Activated effector memory CD4-positive, alpha-beta T cell treated with anti-CD3 and anti-CD28 coated beads, Interleukin-2, amount 50 U/mL, for 16 hours (primary cell): ENCODE results near the gene GRK1.
"Not testable (repeated sequence)": the region's sequence is repeated elsewhere in the genome, so short reads cannot be mapped to it uniquely, and the experiment has no call there.

Experiments used
- DNase-seq: peaks from one replicate; pipeline ENCODE4 v3.0.0-alpha.2; 2020

The GRK1 gene

DNA sequence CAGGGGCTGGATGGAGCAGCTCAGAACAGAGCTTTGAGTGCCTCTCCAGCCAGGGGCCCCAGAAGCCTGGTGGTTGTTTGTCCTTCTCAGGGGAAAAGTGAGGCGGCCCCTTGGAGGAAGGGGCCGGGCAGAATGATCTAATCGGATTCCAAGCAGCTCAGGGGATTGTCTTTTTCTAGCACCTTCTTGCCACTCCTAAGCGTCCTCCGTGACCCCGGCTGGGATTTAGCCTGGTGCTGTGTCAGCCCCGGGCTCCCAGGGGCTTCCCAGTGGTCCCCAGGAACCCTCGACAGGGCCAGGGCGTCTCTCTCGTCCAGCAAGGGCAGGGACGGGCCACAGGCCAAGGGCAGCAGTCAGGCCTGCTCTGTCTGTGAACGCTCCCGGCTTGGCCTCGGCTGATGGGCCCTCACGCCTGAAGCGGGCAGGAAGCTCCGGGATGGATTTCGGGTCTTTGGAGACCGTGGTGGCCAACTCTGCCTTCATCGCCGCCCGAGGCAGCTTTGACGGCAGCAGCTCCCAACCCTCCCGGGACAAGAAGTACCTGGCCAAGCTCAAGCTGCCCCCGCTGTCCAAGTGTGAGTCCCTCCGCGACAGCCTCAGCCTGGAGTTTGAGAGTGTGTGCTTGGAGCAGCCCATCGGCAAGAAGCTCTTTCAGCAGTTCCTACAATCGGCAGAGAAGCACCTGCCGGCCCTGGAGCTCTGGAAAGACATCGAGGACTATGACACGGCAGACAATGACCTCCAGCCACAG, at the start of gene GRK1:
TSS of gene GRK1 (plus strand) at position 269 of the 751 bp plus-strand sequence. CDS start at position 437, 168 bp downstream.
- DNase-seq, result peak; percentile 59

DNA sequence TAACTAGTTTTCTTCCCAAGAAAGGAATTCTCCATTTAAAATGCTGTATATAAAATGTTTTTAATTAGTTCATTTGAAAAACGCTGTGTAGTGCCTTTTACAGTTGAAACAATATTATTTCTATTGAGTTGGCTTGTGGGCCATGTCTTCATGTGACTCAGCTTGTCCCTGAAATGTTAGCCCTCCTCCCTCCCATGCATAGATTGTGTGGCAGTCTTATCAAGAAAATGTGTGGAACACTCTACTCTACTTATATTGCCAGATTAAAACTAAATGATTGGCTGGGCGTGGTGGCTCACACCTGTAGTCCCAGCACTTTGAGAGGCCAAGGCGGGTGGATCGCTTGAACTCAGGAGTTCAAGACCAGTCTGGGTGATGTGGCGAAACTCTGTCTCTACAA, 49.1 kb upstream of the GRK1 start:
- no peak for DNase-seq

- no peak for DNase-seq
Observed at GRCh38 chr13:113618455-113618854, 48.6 kb upstream of the GRK1 start.

- DNase-seq, result no peak
Observed at GRCh38 chr13:113620036-113620796, 46.8 kb upstream of the GRK1 start.

GRCh38 chr13:113621046-113621445, 46.0 kb upstream of the GRK1 start:
- DNase-seq, result no peak

- DNase-seq, result not testable (repeated sequence)
Observed at GRCh38 chr13:113621498-113621897, 45.5 kb upstream of the GRK1 start.

GRCh38 chr13:113621986-113622550, 45.0 kb upstream of the GRK1 start:
- not testable (repeated sequence) for DNase-seq

DNA sequence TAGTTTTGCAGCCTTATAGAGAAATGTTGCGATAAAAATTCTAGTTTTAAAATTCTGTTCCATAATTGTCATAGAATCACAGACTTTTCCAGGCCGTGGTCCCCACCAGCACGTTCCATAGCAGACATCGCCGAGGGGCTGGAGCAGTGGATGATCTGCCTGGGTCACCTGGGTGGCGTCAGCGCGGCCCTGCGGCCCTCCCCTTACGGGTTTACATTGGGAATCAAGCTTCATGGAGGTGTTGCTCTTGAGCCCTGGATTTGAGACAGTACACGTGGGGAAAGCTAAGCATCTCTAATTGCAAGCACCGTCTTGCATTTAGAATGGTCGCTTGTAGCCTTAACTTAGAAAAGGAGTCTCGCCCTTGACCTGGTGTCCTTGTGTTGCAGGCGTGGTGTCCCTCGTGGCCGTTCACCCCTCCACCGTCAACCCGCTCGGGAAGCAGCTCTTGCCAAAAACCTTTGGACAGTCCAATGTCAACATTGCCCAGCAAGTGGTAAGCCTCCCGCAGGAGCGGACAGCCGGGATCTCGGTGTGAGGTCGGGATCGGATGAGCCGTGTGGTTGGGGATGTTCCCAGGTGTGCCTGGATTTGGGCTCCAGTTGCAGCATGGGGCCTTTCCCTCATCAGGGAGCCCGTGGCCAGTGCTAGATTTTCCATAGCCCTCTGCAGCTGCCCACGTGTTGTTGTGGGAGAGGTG, 44.1 kb upstream of the GRK1 start:
- DNase-seq, result no peak

- DNase-seq, result no peak
Observed at GRCh38 chr13:113623491-113624234, 43.4 kb upstream of the GRK1 start.

- DNase-seq, result no peak
Observed at GRCh38 chr13:113624235-113624587, 42.8 kb upstream of the GRK1 start.

DNA sequence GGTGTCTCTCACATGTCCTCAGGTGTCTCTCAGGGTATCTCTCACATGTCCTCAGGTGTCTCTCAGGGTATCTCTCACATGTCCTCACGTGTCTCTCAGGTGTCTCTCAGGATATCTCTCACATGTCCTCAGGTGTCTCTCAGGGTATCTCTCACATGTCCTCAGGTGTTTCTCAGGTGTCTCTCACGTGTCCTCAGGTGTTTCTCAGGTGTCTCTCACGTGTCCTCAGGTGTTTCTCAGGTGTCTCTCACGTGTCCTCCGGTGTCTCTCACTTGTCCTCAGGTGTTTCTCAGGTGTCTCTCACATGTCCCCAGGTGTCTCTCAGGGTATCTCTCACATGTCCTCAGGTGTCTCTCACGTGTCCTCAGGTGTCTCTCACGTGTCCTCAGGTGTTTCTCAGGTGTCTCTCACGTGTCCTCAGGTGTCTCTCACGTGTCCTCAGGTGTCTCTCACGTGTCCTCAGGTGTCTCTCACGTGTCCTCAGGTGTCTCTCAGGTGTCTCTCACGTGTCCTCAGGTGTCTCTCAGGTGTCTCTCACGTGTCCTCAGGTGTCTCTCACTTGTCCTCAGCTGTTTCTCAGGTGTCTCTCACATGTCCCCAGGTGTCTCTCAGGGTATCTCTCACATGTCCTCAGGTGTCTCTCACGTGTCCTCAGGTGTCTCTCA, 42.2 kb upstream of the GRK1 start:
- DNase-seq, result not testable (repeated sequence)

DNA sequence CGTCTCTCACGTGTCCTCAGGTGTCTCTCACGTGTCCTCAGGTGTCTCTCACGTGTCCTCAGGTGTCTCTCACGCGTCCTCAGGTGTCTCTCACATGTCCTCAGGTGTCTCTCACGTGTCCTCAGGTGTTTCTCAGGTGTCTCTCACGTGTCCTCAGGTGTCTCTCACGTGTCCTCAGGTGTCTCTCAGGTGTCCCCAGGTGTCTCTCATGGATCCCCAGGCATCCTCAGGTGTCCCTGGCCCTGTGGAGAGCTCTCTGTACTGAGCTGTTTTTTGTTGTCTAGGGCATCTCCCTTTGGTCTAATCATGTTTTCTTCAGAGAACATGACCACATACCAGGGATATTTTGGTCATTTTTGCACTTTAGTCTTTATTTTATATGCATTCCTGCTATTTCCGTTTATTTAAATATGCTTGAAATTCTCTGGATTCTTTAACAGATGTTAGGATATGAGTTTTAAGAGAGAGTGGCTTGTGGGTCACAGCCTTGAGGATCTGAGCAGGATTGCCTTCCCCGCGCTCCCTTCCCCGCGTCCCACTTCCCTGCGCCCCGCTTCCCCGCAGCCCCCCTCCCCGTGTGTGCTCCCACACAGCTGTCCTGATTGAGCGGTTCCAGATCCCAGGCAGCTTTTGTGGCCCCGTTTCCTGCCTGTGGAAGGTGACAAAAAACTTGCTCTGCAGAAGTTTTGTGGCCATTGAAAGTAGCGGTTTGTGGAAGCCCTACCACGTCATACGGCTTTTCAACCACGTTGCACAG, 40.9 kb upstream of the GRK1 start:
- DNase-seq, result no peak

- DNase-seq, result no peak
Observed at GRCh38 chr13:113627136-113627535, 39.9 kb upstream of the GRK1 start.

GRCh38 chr13:113628291-113629270, 38.4 kb upstream of the GRK1 start:
- DNase-seq, result no peak

- no peak for DNase-seq
Observed at GRCh38 chr13:113629866-113630265, 37.2 kb upstream of the GRK1 start.

- DNase-seq, result no peak
Observed at GRCh38 chr13:113630296-113630695, 36.7 kb upstream of the GRK1 start.

- DNase-seq, result no peak
Observed at GRCh38 chr13:113630804-113631203, 36.2 kb upstream of the GRK1 start.

DNA sequence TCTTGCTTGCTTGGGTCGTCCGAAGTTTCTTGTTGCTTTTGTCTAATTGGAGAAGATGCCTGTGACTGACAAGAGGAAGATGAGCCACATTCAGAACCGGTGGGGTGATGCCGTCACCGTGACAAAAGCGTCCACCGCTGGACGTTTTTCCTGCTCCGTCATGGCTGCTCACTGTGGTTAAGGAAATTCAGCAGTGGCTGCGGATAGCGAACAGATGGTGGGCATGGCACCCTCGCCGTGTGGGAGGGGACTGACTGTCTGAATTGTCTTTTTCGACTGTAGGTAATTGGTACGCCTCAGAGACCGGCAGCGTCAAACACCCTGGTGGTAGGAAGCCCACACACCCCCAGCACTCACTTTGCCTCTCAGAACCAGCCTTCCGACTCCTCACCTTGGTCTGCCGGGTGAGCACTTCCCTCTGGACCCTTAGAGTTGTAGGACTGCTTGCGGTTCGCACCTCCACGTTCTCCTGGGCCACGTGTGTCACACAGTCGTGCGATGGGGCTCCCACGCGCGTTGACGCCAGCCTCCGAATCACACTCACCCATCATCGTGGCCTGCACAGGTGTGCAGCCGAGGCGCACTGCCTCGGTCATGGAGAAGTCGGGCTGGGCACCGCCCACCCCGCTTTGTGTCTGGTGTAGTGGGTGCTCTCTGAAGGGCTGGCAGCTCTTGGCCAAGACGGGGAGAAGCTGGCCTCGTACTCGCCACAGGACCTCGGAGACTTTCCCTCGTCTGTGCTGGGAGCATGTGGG, 35.5 kb upstream of the GRK1 start:
- DNase-seq, result no peak
